Measurements from ENCODE around the gene PROK1. TPM values are rescaled to one million over a fixed set of nuclear protein-coding genes. Genes with fewer than 3 reads are reported as not detected.

The PROK1 gene
- total RNA-seq, 1 donor from 2014 or later, result not detected

DNA sequence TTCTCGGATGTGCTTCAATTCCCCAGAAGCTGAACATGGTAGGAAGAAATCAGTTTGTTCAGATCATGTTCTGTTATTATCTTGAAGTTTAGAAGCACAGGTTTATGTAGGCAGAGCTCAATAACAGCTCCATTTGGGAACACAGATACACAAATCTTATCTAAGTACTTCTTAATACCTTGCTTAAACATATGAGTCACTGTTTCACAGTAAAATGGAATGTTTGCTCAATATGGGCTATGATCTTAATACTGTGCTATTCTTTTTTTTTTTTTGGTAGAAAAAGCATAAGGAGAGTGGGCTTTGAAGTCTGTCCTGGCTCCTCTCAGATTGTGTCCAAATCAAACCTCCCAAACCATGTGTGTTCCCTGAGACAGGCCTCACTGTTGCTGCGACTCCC is 13.4 kb downstream of the PROK1 start:
- DNase-seq (ENCODE audit: extremely low read depth, low read depth, low spot score), result no peak

DNA sequence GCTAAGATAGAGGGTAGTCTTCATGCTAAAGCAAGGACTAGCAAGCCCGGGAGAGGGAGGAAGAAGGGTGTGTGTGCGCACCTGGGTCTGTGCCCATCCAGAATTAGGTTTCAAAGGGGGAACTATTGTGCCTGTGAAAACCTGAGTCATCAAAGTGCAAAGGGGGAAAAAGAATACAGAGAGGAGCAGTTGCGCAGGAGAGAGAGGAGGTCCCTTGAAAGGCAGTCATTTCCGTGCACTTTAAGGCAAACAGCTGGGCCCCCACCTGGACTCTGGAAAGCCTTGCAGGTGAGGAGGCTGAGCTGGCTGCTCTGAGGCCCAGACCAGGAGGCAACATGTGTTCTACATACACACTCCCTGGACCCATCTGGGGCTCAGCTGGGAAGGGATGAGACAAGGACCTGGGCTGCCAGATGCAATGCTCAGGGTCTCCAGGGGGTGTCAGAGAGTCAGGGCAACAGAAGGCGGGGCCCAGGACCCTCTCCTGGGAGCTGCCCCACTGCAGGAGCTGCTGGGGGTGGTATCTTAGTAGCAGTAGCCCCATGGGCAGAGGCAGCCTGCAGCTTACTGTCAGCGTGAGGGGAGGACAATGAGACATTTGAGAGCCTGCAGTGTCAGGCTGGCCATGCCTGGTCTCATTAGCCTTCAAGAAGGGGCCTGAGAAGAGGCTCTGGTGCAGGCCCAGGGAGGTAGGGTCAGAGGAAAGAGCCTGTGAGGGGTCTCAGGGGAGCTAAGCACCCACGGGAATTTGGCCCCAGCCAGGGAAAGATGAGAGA is 14.3 kb downstream of the PROK1 start:
- no peak for DNase-seq (ENCODE audit: extremely low read depth, low read depth, low spot score)

DNA sequence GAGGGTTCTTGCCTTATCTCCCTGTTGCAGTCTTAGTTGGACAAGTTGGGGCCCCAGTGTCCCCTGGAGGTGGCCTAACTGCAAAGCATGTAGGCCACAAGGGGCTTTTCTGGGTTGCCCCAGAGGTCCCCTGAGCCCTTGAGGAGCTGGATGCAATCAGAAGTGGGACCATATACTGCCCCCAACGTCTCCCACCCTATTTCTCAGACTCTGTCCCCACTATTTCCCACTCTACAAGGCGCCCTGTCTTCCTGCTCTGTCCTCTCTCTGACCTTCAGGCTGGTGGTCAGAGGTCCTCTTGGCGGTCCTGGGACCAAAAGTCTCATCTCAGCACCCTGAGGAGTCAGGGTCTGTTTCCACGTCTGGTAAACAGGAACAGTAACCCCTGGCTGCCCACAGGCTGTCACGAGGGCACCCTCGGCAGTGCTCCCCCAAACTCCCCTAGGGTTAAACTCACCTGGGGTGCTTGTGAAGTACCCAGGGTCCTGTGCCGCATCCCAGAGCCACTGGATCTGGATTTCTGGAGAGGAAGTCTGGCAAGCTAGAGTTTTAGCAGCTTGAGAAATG is 14.9 kb downstream of the PROK1 start:
- no peak for DNase-seq (ENCODE audit: extremely low read depth, low read depth, low spot score)

DNA sequence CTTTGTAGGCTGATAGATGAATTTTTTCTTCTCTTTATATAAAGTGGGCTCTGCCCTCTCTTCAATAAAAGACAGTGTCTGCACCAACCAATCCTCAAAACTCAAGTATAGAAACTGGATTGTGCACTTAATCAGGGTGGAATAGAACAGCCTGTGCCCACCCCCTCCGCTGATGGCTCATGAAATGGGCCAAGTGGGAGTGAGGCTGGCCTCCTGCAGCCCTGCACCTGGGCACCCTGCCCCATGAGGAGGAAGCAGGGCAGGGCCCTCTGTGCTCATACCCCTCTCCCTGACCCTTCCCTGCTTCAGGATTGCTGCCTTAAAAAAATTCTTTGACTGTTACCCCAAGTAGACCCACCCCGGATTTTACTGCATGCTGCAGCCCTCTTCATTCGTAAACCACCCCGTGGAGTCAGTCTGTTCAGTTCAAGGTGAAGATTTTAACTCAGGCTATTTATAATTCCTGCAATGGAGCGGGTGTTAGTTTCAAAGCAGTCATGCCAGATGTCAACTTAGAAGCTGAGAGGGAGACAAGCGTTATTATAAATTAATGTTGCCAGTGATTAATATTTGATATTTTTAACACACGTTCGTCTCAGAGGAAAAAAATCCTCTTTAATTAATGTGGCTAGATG is 15.8 kb downstream of the PROK1 start:
- no peak for DNase-seq (ENCODE audit: extremely low read depth, low read depth, low spot score)

DNA sequence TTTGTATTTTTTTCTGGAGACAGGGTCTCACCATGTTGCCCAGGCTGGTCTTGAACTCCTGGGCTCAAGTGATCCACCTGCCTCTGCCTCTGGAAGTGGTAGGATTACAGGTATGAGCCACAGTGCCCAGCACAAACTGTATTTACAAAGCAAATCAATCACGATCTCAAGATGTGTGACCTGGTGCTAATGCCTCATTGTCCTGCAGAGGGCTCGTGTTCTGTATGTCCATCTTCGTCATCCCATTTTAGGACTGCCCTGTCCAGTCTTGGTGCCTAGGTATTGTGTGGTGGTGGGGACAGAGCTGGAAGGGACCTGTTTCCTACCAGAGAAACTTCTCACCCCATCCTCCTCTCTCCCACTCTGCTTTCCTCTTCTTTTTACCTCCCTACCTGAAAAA is 20.2 kb downstream of the PROK1 start:
- DNase-seq (ENCODE audit: extremely low read depth, low read depth, low spot score), result no peak

DNA sequence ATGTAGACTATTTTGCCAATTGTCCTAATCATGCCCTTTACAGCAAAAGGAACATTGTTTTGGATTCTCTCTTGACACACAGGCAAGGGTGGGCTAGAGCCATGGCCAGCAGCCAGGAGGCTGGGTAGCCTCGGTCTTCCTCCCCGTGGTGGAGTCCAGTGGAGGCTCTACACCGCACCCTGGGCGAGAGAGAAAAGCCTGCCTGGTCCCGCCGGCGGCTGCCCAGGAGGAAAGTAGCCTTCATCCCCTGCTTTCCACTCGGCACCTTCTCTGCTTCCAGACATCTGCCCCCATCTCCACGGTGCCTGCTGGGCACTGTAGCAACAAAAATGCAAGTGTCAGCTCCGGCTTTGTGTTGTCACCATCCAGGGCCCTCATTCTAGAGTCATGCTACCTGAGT is 21.6 kb downstream of the PROK1 start:
- no peak for DNase-seq (ENCODE audit: extremely low read depth, low read depth, low spot score)

DNA sequence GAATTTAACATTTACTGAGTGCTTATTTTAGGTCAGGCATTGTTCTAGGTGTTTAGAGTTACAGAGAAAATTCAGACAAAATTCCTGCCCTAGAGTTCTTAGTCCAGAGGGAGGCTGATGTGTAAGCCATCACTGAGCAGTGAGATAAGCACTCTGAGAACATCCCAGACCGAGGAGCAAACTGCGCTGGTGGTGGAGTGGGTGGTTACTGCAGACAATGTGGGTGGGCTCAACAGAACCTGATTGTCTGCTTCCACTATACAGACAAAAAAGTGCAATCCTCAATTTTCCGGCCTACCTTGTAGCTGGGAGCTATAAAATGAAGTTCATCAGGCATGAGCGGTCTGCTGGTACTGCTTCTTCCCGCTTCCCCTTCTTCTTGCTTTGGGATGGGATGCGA is 23.5 kb downstream of the PROK1 start:
- DNase-seq (ENCODE audit: extremely low read depth, low read depth, low spot score), result no peak

DNA sequence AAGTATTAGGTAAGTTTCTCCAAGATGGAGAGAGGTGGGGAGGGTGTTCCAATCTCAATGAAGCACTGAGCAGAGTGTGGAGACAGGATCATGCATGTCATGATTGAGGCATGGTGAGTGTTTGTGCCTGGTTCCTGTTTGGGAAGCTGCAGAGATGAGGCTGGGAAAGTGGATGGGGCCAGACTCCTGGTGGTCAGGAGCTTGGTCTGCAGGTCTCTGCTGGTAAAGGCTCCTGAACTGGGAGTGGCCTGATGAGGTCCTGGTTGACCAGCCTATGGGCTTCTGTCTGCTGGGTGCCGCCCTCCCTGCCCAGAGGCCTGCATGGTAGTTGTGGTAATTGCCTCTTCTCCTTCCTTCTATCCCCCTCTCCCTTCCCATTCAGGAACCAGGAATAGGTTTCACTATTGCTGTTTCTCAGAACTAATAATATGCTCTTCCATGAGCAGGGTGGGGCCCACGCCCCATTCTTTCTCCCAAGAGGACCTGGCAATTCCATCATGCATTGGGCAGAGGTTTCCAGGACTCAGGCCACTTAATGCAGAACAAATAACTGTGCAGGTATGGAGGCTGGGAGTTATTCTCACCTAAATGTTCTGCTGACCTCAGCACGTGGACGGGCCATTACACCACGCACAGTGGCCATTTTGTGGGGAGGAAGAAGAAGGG is 24.5 kb downstream of the PROK1 start:
- no peak for DNase-seq (ENCODE audit: extremely low read depth, low read depth, low spot score)

DNA sequence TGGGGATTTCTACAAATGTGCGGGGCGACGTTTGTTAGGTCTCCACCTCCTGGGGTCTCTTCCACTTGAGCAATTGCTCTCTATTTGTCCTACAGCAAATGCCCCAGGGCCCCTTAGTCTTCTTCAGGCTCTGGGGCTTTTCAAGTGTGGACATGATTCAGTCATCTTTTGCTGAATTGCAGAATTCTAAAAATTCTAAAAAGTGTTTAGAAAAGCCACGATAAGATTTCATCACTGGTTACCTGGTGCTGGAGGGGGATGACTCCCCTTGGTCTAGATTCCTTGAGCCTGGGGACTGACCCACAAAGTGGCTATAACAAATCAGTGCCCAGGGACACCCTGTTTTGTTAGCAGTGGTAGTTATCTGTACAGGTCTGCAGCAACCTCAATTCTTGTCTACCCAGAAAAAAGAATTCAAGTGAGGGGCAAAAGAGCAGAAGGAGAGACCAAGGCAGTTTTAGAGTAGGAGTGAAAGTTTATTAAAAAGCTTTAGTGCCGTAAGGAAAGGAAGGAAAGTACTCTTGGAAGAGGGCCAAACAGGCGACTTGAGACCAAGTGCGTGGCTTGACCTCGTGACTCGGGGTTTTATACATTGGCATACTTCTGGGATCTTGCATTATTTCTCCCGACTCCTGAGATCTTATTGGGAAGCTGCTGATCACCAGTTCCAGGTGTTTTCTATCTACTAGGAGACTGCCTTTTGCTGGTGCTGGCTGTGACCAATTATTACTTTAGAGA is 25.2 kb downstream of the PROK1 start:
- DNase-seq (ENCODE audit: extremely low read depth, low read depth, low spot score), result no peak

DNA sequence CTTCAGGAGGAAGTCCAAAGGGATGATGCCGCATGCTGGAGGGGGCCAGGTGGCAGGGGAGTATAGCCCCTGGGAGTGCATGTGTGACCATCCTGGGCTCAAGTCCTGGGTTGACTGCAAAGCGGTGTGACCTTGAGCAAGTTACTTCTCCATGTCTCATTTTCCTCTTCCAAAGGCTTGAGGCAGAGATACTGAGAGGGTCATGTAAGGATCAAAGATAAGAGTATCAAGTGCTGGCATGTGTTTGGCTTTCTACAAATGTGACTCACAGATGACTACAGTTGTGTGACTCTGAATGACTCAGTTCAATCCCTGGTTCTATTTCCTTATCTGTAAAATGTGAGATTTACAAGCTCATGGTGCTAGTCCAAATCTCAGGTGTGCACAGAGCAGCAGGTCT is 26.1 kb downstream of the PROK1 start:
- peak; percentile 25 for DNase-seq (ENCODE audit: extremely low read depth, low read depth, low spot score)

DNA sequence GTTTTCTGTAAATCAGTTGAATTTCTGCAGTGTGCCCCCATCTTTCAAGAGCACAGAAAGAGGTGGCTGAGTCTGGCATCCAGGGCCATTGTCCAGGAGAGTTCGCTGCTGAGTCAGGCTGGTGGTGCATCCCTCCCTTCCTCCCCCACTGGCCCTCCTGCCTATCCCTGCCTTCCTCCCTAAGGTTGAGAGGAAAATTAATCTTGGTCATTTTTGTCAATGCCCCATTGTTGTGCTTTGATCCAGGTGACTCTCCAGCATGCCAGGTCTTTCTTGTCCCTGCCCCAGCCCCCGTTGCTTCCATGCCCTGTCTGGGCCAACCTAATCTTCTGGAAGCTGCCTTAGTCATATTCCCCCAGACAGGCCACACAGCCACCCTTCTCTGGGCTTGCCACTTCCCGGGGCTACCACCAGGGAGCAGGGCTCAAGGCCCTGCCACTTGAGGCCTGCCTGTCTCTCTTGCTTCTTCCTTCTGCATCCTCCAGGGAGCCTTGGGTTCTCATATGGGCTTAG is 26.6 kb downstream of the PROK1 start:
- DNase-seq (ENCODE audit: extremely low read depth, low read depth, low spot score), result no peak

DNA sequence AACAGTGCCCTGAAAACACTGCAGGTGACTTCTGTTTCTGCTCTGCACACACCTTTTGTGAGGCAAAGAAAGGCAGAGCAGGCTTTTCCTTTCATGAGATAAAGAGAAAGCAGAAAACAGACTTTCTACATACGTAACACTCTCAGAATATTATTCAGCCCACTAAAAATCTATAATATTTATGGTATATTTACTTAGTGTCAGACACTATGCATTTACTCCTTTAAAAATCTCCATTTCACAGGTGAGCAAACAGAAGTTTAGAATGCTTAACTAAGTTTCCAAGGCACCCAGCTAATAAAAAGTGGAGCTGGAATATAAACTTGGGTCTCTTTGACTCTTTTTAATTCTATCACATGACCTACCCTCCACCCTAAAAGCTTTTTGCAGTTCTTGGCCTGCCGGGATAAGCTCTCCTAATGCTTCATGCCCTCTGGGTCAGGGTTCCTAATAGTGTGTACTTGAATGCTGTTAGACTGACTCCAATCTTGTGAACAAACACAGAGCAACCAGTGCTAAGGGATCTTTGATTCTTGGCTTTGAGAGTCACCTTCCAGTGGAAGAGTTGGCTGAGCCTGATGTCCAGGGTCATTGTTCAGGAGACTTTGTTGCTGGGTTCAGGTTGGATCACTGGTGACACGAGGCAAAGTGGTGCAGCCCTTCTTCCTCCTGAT is 27.2 kb downstream of the PROK1 start:
- DNase-seq (ENCODE audit: extremely low read depth, low read depth, low spot score), result no peak

DNA sequence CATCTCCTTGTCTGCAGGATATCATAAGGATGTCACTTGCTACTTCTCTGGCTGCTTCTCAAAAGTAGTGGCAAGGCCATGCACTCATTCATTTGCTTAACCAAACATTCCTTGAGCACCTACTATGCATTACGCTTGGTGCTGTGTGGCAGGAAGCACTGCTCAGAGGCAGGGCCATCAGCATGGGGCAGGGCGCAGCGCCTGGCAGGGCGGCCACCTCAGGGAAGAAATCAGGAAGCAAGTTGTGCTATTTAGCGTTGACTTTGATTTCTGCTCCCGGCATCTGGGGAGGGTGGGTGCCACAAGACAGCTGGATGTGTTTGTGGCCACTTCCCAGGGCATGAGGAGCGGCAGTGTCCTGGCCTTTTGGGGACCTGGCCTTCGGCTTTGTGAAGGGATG is 27.9 kb downstream of the PROK1 start:
- DNase-seq (ENCODE audit: extremely low read depth, low read depth, low spot score), result no peak

DNA sequence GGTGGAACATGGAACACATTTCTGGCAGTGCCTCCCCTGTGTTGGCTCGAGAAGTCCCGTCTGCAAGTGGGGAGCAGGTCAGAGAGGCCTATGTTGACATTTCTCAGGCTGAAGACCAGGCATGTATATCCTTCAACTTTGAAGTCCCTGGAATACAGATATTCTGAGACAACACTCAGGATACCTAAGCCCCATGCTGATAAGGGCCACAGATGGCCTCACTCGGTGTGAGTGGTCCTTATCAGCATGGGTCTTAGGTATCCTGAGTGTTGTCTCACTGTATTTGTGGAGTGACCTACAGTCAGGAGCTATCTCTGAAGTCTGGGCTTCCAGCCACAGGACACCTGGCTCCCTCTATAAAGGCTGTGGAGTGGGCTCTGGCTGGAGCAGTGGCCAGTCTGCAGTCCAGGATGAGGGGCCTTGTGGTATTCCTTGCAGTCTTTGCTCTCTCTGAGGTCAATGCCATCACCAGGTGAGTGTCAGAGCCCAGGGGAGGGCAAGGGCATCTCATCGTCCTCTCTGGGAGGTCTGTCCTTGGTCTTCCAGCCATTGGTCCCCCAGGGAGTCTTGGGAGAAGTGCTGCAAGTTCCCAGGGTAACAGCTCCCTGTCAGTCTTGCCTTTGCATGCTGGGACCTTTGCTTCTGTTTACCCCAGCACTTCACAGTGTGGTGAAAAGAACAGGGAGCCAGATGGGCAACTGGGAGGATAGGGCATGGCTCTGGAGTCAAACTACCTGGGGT is 29.6 kb downstream of the PROK1 start:
- no peak for DNase-seq (ENCODE audit: extremely low read depth, low read depth, low spot score)

DNA sequence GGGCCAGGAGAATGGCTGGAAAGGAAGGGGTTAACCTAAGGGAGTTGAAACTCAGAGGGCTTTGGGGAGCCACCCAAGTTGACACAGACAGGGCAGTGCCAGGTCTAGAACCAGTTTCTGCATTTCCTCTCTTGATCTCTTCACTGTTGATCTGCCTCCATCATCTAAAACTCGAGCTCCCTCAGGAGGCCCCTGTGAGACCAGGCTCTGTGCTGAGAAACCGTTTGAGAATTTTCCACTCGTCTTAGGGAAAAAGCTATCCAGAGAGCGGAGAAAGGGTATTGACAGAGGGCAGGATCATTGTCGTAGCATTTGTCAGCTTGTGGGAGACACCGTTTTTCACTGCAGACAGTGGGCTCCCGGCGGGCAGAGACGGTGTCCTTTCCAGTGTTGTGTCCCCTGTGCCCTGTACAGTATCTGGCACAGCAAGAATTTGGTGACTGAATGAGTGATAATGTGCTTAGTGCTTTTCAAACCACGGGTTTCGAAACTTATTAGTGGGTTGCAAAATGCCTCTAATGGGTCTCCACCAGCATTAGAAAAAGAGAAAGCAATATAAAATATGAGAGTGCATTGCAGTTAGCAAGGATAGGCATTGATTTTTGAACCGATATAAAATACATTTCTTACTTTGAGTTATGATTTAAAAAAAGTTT is 31.1 kb downstream of the PROK1 start:
- DNase-seq (ENCODE audit: extremely low read depth, low read depth, low spot score), result no peak

DNA sequence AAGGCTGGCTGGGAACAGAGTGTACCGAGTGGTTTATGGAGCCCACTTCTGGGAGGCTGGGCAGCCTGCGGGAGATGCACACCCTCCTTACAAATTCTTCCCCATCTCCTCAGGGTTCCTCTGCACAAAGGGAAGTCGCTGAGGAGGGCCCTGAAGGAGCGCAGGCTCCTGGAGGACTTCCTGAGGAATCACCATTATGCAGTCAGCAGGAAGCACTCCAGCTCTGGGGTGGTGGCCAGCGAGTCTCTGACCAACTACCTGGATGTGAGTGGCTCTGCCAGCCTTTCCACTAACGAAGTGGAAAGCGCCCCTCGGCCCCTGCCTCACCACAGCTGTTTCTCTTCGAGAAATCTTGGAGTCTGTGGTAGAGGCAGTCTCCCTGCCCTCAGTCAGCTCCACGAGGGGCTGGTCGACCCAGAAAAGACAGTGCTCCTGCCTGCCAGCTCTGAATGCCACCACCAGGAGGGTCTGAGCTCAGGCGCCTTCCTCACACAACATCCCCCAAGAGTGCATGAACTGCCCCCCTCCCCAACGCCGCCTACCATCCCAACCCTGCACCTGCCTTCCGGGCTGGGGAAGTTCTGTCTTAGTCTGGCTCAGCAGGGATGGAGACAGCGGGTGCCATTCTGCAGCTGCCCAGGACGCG is 31.8 kb downstream of the PROK1 start:
- no peak for DNase-seq (ENCODE audit: extremely low read depth, low read depth, low spot score)

DNA sequence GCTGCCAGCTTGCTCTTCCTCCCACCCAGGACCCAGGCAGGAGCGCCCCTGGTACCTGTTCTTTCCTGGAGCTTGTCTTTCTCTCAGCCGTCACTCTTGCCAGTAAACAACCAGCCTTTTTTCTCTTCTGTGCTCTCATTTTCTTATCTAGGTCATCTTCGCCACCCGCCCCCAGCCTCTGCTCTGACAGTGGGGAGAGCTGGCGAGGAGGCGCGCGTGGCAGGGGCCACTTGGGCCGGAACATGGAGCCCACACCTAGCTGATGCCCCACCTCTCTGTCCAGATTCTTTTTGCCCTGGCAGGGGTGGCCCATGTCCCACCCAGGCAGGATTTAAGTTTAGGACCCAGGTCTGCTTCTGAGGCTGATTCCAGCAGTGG is 32.3 kb downstream of the PROK1 start:
- no peak for DNase-seq (ENCODE audit: extremely low read depth, low read depth, low spot score)

DNA sequence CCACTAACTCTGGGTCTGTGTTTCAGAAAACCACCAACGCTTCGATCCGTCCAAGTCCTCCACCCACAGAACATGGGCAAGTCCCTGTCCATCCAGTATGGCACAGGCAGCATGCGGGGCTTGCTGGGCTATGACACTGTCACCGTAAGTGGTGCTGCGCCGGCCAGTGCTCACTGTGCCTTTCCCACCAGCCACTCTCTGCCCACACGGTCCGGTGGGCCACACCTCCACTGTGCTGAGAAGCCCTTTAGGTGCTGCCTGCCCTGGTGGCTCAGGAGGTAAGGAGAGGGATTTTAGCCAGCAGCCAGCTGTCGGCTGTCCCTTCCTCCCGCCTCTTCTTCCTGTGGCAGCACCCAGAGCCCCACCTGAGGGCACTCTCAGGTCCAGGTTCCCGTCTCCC is 33.9 kb downstream of the PROK1 start:
- no peak for DNase-seq (ENCODE audit: extremely low read depth, low read depth, low spot score)

DNA sequence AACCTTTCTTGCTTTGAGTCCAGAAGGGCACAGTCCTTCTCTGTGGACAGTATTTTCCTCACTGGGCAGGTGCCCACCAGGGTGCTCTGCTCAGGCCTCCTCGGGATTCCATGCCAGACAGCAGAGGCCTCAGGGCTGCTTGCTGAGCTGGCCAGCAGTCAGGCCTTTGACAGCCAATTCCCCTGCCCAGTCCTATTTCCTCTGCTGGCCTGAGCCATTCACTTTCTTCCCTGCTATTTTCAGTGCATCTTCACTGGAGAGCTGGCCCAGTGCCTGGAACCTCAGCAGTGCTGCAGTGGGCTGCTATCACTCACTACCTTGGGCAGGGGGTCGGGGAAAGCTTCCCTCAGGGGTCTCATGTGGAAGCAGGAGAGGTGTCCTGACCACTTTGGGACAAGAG is 34.8 kb downstream of the PROK1 start:
- no peak for DNase-seq (ENCODE audit: extremely low read depth, low read depth, low spot score)

All from glomerular endothelial cell (primary cell).